GM12878 (cell line): ENCODE results near the gene TMEM151A. TPM values are rescaled to one million over a fixed set of nuclear protein-coding genes. Genes with fewer than 3 reads are reported as not detected.

Experiments used
- ATAC-seq: fragments of 200-7000 bp; cut with Tn5 transposase; 3 replicates; pipeline ENCODE4 v1.9.1; 2020; ENCODE audit warnings: mild to moderate bottlenecking, moderate library complexity
- BruUV-seq: library from RNA; stranded (reverse); fragments of 400-500 nt; replicated peaks from 2 replicates; lab custom pipeline; 2021; lab: Mats Ljungman, UMichigan
- CTCF ChIA-PET: fragments of 300-600 bp; sonication (Branson Sonifier 250); formaldehyde crosslinking; extraction: SDS; loops from one replicate; lab custom pipeline; 2021; ENCODE audit warnings: inconsistent platforms; lab: Yijun Ruan, JAX
- POLR2A ChIA-PET: fragments of 350-600 bp; formaldehyde crosslinking; extraction: SDS; loops from one replicate; lab custom pipeline; 2021; ENCODE audit warnings: inconsistent platforms; lab: Charles Lee
- RAD21 ChIA-PET: fragments of 300-600 bp; sonication (Branson Sonifier 250); formaldehyde crosslinking; loops from one replicate; lab custom pipeline; 2023; ENCODE audit warnings: antibody characterized with exemption; ENCODE audit not compliant: unreplicated experiment; lab: Charles Lee
- SMC1A ChIA-PET: fragments of 300-600 bp; sonication (Branson Sonifier 250); formaldehyde crosslinking; loops from one replicate; lab custom pipeline; 2023; ENCODE audit not compliant: unreplicated experiment, uncharacterized antibody; lab: Charles Lee
- DNase-seq: peaks from one replicate; pipeline ENCODE4 v3.0.0-alpha.2; 2011; ENCODE audit warnings: low read depth, low spot score
- FAIRE-seq: peaks from 3 replicates; lab custom pipeline; 2011; peaks lifted over from hg19 to GRCh38; lab: Jason Lieb, UNC
- H2AFZ ChIP-seq: 2 replicates; pipeline ENCODE4 v1.6.0; 2011; ENCODE audit warnings: low read depth, low read length, control low read depth; ENCODE audit not compliant: control insufficient read depth
- H3K27ac ChIP-seq: 2 replicates; pipeline ENCODE4 v1.5.1; 2011; ENCODE audit warnings: control low read depth; ENCODE audit not compliant: control insufficient read depth, insufficient read depth
- H3K27me3 ChIP-seq, 2 experiments: replicated peaks in 1 of 2; 2 replicates each; pipeline versions ENCODE4 v1.6.0 to v1.6.1; 2011; ENCODE audit warnings: low read length in 1 of 2; ENCODE audit not compliant: control insufficient read depth in 2 of 2, insufficient read depth in 2 of 2
- H3K36me3 ChIP-seq, 2 experiments: 2 replicates each; pipeline ENCODE4 v1.5.1; 2011; ENCODE audit warnings: low read length in 1 of 2; ENCODE audit not compliant: control insufficient read depth in 2 of 2, insufficient read depth in 2 of 2
- H3K4me1 ChIP-seq: 2 replicates; pipeline ENCODE4 v1.6.1; 2011; ENCODE audit warnings: mild to moderate bottlenecking, low read length, moderate library complexity, mixed read lengths; ENCODE audit not compliant: control insufficient read depth, insufficient read depth
- H3K4me2 ChIP-seq: 2 replicates; pipeline ENCODE4 v1.6.0; 2011; ENCODE audit warnings: control low read depth; ENCODE audit not compliant: control insufficient read depth, insufficient read depth
- H3K4me3 ChIP-seq: fragments of 200-600 bp; sonication (generic); 2 replicates; pipeline ENCODE4 v1.5.1; 2016
- H3K79me2 ChIP-seq: 2 replicates; pipeline ENCODE4 v1.6.0; 2011; ENCODE audit warnings: low read length; ENCODE audit not compliant: control insufficient read depth, insufficient read depth
- H3K9ac ChIP-seq: 2 replicates; pipeline ENCODE4 v1.8.0; 2011; ENCODE audit warnings: low read length, control low read depth, mixed read lengths; ENCODE audit not compliant: control insufficient read depth, insufficient read depth
- H3K9me3 ChIP-seq: replicated peaks from 3 replicates; pipeline ENCODE4 v1.5.1; 2011; ENCODE audit warnings: mild to moderate bottlenecking, low read length; ENCODE audit not compliant: control insufficient read depth, insufficient read depth
- H4K20me1 ChIP-seq: 2 replicates; pipeline ENCODE4 v1.6.0; 2011; ENCODE audit not compliant: control insufficient read depth, insufficient read depth
- BCL11A ChIP-seq: IDR thresholded peaks from 2 replicates; pipeline ENCODE4 v1.6.1; 2011; ENCODE audit warnings: low read depth, low read length
- BHLHE40 ChIP-seq, 2 experiments: fragments of 450-650 bp in 1 of 2; IDR thresholded peaks; 2 replicates each; pipeline ENCODE4 v1.6.1; 2011 to 2017; ENCODE audit warnings: low read depth in 2 of 2, borderline replicate concordance in 1 of 2, improper control_type of control experiment in 1 of 2, low read length in 1 of 2, mild to moderate bottlenecking in 1 of 2
- CBX3 ChIP-seq: fragments of 200-600 bp; sonication (generic); IDR thresholded peaks from 2 replicates; pipeline ENCODE4 v1.6.1; 2016; ENCODE audit warnings: low read depth, borderline replicate concordance
- CHD2 ChIP-seq: IDR thresholded peaks from 2 replicates; pipeline ENCODE4 v1.6.1; 2011; ENCODE audit warnings: low read depth, low read length, improper control_type of control experiment, borderline replicate concordance
- CREB1 ChIP-seq: IDR thresholded peaks from 2 replicates; pipeline ENCODE4 v1.6.1; 2012; ENCODE audit warnings: low read depth, mild to moderate bottlenecking, inconsistent platforms
- CREM ChIP-seq: IDR thresholded peaks from 2 replicates; pipeline ENCODE4 v1.6.1; 2014; ENCODE audit warnings: antibody characterized with exemption, low read depth
- IKZF1 ChIP-seq: fragments of 450-650 bp; conservative IDR thresholded peaks from 2 replicates; pipeline ENCODE4 v1.6.1; 2017; ENCODE audit warnings: antibody characterized with exemption, mild to moderate bottlenecking
- IRF5 ChIP-seq: fragments of 450-650 bp; IDR thresholded peaks from 2 replicates; pipeline ENCODE4 v1.6.1; 2017; ENCODE audit warnings: borderline replicate concordance
- KDM1A ChIP-seq: fragments of 200-600 bp; sonication (generic); IDR thresholded peaks from 2 replicates; pipeline ENCODE4 v1.6.1; 2016; ENCODE audit warnings: borderline replicate concordance
- MTA2 ChIP-seq: fragments of 450-650 bp; IDR thresholded peaks from 2 replicates; pipeline ENCODE4 v1.6.1; 2016; ENCODE audit warnings: low read depth, mild to moderate bottlenecking, moderate library complexity
- PAX5 ChIP-seq: IDR thresholded peaks from 2 replicates; pipeline ENCODE4 v1.6.1; 2011; ENCODE audit warnings: low read depth, low read length, borderline replicate concordance
- SP1 ChIP-seq: IDR thresholded peaks from one replicate; pipeline ENCODE4 v1.6.1; 2011; ENCODE audit warnings: low read depth, low read length
- SPI1 ChIP-seq: IDR thresholded peaks from 2 replicates; pipeline ENCODE4 v1.6.1; 2011; ENCODE audit warnings: low read depth, mild to moderate bottlenecking, low read length, moderate library complexity, borderline replicate concordance; ENCODE audit not compliant: insufficient read depth
- SRF ChIP-seq, 2 experiments: IDR thresholded peaks; 2 replicates each; pipeline ENCODE4 v1.6.1; 2011; ENCODE audit warnings: low read depth in 2 of 2, low read length in 2 of 2, mild to moderate bottlenecking in 1 of 2, moderate library complexity in 1 of 2
- SUZ12 ChIP-seq: fragments of 200-600 bp; sonication (generic); IDR thresholded peaks from one replicate; pipeline ENCODE4 v1.6.1; 2018; ENCODE audit warnings: antibody characterized with exemption, mild to moderate bottlenecking; ENCODE audit not compliant: unreplicated experiment
- TCF12 ChIP-seq: IDR thresholded peaks from 2 replicates; pipeline ENCODE4 v1.6.1; 2011; ENCODE audit warnings: low read depth, mild to moderate bottlenecking, low read length
- USF1 ChIP-seq: IDR thresholded peaks from 2 replicates; pipeline ENCODE4 v1.6.1; 2011; ENCODE audit warnings: borderline replicate concordance, low read depth, mild to moderate bottlenecking, moderate library complexity, mixed read lengths, low read length; ENCODE audit not compliant: insufficient read depth; ENCODE audit errors: extremely low read length
- USF2 ChIP-seq: IDR thresholded peaks from 2 replicates; pipeline ENCODE4 v1.6.1; 2011; ENCODE audit warnings: low read depth, low read length, improper control_type of control experiment, borderline replicate concordance
- ZNF274 ChIP-seq: IDR thresholded peaks from one replicate; pipeline ENCODE4 v1.8.0; 2011; ENCODE audit not compliant: insufficient read length, insufficient read depth
- WGBS: methylation state at CpG from one replicate; pipeline ENCODE4 v1.1.6; 2016; ENCODE audit warnings: low lambda C conversion rate; ENCODE audit not compliant: insufficient replicate concordance, insufficient coverage; ENCODE audit errors: missing lambda C conversion rate; 5-methylcytosine and 5-hydroxymethylcytosine counted together
- in situ Hi-C: fragments of 300-500 bp; cut with MboI; formaldehyde crosslinking; loops from 9 replicates; pipeline ENCODE4 v1.14.3; 2018; ENCODE audit warnings: mixed read lengths
- intact Hi-C: fragments of 100-400 bp; cut with micrococcal nuclease; formaldehyde crosslinking; loops from one replicate; pipeline ENCODE4 v1.14.2; 2022; ENCODE audit not compliant: unreplicated experiment
- polyA plus RNA-seq, 11 experiments: library from polyadenylated mRNA; depleted of rRNA in 4 of 11; unstranded in 6 of 11; stranded (reverse) in 5 of 11; fragments of >200 nt; fragmentation: Nextera tagmentation in 4 of 11; fragmentation: Illumina TruSeq in 1 of 11; extraction: Ambion mirVana in 4 of 11; extraction: Trizol in 1 of 11; gene quantifications; 1 replicate in 1 of 11; 2 replicates in 10 of 11; pipeline versions ENCODE4 v1.2.1 to v1.2.3, GENCODE V29; 2011 to 2016; ENCODE audit warnings: inconsistent platforms in 2 of 11, missing spikeins in 2 of 11, low read depth in 1 of 11
- total RNA-seq, 4 experiments: library from RNA; depleted of rRNA in 3 of 4; stranded (reverse); fragments of >200 nt in 3 of 4; fragmentation: Illumina TruSeq in 1 of 4; extraction: Trizol in 1 of 4; gene quantifications; 2 replicates each; pipeline versions ENCODE4 v1.2.1 to v1.2.3, GENCODE V29; 2013 to 2021

Gene TMEM151A
- total and polyA plus RNA-seq, 10 of the 15 experiments (the other 5 are each of a cell fraction or from before 2014, with no cell fraction given), result not detected

GRCh38 chr11:66317723-66318599, 26.3 kb downstream of the TMEM151A start:
- 18% methylated on average over 16 of the region's 16 CpGs for WGBS
- intact Hi-C loops, result no loop called here
- peak overlapping the region; percentile 50 for H3K9ac ChIP-seq
- TF ChIP-seq IKZF1, result peak; percentile 25; the same call in 1 of the 2 replicates
- peak; percentile 7; the same call in 1 of the 2 replicates for TF ChIP-seq USF2
- 0 out of 2 replicates have a peak, but pooled peaks have one; percentile 20 for TF ChIP-seq MTA2
- TF ChIP-seq SPI1, result peak; percentile 40; the same call in 1 of the 2 replicates
- peak; percentile 95 to 97 for TF ChIP-seq SRF (IDR thresholded peaks at IDR 0.05; ENCODE audit: low read depth in 2 of 2, low read length in 2 of 2)
- 0 out of 2 replicates have a peak, but pooled peaks have one; percentile 44 for TF ChIP-seq CREM
- peak; percentile 12 to 60; a peak in 1 of 4 replicates for TF ChIP-seq BHLHE40 (IDR thresholded peaks at IDR 0.05; ENCODE audit: borderline replicate concordance in 1 of 2, low read depth in 2 of 2, low read length in 1 of 2)
- TF ChIP-seq KDM1A, result no peak
- TF ChIP-seq TCF12, result peak; percentile 61; the same call in 1 of the 2 replicates
- TF ChIP-seq ZNF274, result no peak
- peak; percentile 49 for TF ChIP-seq SP1
- TF ChIP-seq CBX3, result no peak
- 0 out of 2 replicates have a peak, but pooled peaks have one; percentile 53 for TF ChIP-seq CHD2
- peak; percentile 48; the same call in 1 of the 2 replicates for TF ChIP-seq CREB1
- peak; percentile 68; the same call in 1 of the 2 replicates for TF ChIP-seq PAX5
- no peak for TF ChIP-seq IRF5
- peak; percentile 73 for TF ChIP-seq USF1
- TF ChIP-seq SUZ12, result no peak
- peak; percentile 13; the same call in 1 of the 2 replicates for TF ChIP-seq BCL11A

More at GRCh38 chr11:66317723-66318599, 26.3 kb downstream of the TMEM151A start:
- FAIRE-seq (peak; percentile 47), ATAC-seq (peak; percentile 81), DNase-seq (no peak)
- CTCF ChIA-PET, result interaction anchor here (1.0 to 1.9 kb wide), 3 partner anchors 9 to 68 kb away, joined by 3 to 7 read pairs (median 6); partner anchors contain the start of gene YIF1A
- no TSS peak for BruUV-seq
- Histone ChIP-seq H3K27ac (peak overlapping the region; percentile 82), H3K79me2 (no peaks in the 10 kb centered on the region), H4K20me1 (no peaks in the 10 kb centered on the region), H3K9me3 (no peaks in the 10 kb centered on the region; the same call in 2 of the 3 replicates), H3K4me2 (peak overlapping the region; percentile 70), H2AFZ (peak overlapping the region; percentile 82), H3K27me3 (no peaks in the 10 kb centered on the region; a peak in 1 of 4 replicates), H3K4me1 (peaks cover 18% of the 10 kb centered on the region), H3K4me3 (no peak overlapping the region), H3K36me3 (no peaks in the 10 kb centered on the region)
- in situ Hi-C loops, result no loop called here
- SMC1A ChIA-PET, result interaction anchor here (1.2 kb wide), 3 partner anchors 11 to 32 kb away, joined by 3 to 4 read pairs (median 3); no protein-coding TSS in a partner anchor
- POLR2A ChIA-PET, result interaction anchor here (0.9 to 1.6 kb wide), 2 partner anchors 29 to 50 kb away, joined by 3 read pairs; partner anchors contain the start of genes RAB1B and YIF1A
- RAD21 ChIA-PET, result interaction anchor here (0.6 to 0.8 kb wide), 2 partner anchors 68 to 245 kb away, joined by 3 to 5 read pairs; no protein-coding TSS in a partner anchor
